ENCODE data around the gene DNAJB7.
"Not testable (repeated sequence)": the region's sequence is repeated elsewhere in the genome, so short reads cannot be mapped to it uniquely, and the experiment has no call there.

The DNAJB7 gene

DNA sequence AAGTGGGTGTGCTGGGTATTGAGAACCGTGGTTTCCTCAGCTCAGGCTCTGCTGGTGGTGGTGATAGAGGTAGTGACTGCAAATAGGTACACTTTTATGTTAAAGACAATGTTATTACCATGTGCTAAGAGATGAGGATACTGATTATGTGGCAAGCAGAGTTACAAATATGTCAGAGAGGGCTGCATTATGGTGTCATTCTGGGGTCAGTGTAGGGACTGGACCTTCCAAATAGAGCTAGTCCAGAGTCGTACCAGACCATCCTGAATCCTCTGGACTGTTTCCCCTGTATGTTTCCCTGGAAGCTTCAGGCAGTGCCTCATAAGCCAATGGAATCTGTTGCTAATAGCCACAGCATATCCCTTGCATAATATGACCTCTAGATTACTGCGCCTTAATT lies at the start of gene DNAJB7:
Gene DNAJB7 (minus strand): TSS at position 101 of the 400 bp plus-strand sequence. CDS start 119 bp downstream, outside the sequence.
- no peak for DNase-seq (ENCODE audit: low read depth)

DNA sequence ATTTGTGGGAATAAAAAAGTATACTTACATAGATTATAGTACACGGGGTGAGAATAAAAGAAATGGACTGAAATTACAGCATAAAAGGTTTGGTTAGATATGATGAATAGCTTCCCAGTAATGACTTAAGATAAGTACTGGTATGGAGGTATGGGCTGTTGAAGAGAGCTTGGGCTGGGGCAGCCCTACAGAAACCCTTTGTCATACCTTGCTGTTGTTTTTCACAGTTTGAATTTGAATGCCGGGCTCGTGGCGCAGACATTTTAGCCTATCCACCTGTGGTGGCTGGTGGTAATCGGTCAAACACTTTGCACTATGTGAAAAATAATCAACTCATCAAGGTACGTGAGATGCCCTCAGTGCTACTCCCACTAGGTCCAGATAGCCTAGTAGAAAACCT lies 47.0 kb upstream of the DNAJB7 start:
- no peak for DNase-seq (ENCODE audit: low read depth)

DNA sequence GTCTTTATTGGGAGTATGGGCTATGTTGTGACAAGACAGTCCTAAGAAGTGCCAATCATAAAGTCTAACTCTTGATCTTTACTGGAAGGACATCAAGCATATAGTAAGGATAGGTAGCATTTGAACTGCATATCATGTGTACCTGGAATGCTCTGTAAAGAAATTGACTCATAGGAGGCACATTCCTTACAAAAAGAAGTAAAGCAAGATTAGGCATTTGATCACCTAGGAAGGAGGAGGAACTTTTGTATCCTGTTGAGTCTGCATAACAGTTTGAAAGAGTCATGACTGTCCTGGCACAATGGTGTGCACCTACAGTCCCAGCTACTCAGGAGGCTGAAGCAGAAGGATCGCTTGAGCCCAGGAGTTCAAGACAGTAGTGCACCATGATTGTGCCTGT lies 42.2 kb upstream of the DNAJB7 start:
- DNase-seq (ENCODE audit: low read depth): no peak

DNA sequence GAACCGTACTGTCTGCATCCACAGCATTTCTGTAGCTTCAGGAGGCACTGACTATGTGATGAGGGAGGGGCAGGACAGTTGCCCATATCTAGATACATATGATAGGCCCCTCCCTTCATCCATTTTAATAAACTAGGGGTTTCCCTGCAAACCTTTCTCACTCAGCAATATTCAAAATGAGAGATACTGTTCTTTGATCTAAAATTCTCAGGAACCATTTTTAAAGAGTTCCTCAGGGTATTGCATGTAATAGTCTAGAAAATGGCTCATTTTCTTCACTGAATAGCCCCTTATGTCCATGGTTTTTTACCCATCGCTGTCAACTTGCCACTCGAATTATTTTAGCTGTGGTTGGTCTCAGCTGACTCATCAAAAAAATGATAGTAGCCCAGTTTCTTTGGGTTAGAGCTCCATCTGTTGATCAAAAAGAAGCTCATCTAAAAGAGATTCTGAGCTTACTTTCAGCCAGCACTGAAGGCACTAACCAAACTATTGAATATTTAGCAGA lies 37.0 kb upstream of the DNAJB7 start:
- DNase-seq (ENCODE audit: low read depth): no peak

- DNase-seq (ENCODE audit: low read depth): no peak
Measured at GRCh38 chr22:40894417-40894816, 32.5 kb upstream of the DNAJB7 start.

- no peak for DNase-seq (ENCODE audit: low read depth)
Measured at GRCh38 chr22:40890881-40891280, 29.0 kb upstream of the DNAJB7 start.

DNA sequence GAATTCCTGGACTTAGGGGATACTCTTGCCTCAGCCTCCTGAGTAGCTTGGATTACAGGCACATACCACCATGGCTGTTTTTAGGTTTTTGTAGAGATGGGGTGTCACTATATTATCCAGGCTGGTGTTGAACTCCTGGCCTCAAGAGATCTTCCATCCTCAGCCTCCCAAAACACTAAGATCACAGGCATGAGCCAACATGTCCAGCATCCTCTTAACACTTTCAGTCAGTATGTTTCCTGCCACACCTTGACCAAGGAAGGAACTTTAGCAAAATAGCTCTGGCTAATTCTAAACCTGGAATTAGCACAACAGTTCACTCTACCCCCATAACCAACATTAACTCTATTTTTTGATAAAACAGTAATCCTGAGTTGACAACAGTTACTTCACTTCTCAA lies 27.2 kb upstream of the DNAJB7 start:
- DNase-seq (ENCODE audit: low read depth): no peak

DNA sequence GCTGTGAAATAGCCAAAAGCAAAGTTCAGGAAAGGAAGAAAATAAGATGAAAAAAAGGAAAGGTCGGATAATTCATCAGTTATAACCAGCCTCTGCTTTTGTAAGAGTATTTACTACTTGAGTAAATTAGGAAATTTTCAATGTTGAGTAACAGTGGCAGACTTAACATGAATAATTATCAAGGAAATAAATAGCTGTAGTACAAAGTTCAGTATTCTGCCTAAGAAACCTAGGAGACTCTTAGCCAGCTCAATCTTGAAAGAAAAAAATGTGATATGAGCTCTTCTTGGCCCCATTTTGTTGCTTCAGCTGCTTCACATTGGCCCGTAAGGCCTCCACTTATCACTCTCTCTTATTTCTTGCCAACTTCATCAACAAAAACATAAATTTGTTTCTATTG lies 17.0 kb upstream of the DNAJB7 start:
- no peak for DNase-seq (ENCODE audit: low read depth)

DNA sequence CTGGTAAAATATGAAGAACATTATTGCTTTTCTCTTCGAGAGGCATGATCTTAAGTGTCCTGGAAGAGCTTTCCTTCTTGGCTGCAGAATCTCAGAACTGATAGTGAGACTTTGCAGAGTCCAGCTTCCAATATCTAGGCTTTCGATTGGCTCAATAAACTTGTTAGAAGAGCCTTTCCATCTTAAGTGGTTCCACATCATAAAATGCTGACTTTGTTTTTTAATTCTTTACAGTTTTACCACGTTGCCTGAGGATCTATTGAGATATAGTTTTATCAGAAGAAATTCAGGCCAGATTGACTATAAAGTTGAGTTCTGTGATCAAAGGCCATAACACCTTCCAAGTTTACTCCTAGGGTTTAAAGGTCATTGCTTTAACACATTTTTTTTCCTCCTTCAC lies 15.6 kb upstream of the DNAJB7 start:
- DNase-seq (ENCODE audit: low read depth): no peak

GRCh38 chr22:40876907-40877306 lies 15.0 kb upstream of the DNAJB7 start:
- no peak for DNase-seq (ENCODE audit: low read depth)

DNA sequence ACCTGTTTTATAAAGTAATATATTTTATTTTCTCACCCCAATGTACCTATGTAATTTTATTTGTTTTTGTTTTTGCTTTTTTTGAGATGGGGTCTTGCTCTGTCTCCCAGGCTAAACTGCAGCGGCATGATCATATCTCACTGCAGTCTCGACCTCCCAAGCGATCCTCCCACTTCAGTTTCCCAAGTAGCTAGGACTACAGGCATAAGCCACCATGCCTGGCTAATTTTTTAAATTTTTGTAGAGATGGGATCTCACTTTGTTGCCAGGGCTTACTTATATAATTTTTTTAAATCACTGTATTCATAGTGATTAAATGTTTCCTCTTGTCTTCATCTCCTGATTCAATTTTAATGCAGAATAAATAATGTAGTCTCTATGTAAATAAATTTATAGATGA lies 13.2 kb upstream of the DNAJB7 start:
- DNase-seq (ENCODE audit: low read depth): no peak

DNA sequence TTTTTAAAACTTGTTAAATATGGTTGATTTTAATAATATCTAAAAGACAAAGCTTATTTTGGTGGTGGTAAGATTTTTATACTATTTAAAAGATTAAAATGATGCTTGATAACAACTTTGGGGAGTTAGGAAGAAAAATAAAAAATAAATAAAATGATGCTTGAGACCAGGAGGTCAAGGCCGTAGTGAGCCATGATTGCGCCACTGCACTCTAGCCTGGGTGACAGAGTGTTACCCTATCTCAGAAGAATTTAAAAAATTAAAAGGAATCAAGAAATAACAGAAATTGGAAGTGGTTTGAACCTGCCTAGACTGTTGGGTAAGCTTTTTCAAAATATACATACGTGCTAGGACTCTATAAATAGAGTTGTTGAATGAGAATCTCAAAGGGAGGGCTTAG lies 12.1 kb upstream of the DNAJB7 start:
- DNase-seq (ENCODE audit: low read depth): no peak

DNA sequence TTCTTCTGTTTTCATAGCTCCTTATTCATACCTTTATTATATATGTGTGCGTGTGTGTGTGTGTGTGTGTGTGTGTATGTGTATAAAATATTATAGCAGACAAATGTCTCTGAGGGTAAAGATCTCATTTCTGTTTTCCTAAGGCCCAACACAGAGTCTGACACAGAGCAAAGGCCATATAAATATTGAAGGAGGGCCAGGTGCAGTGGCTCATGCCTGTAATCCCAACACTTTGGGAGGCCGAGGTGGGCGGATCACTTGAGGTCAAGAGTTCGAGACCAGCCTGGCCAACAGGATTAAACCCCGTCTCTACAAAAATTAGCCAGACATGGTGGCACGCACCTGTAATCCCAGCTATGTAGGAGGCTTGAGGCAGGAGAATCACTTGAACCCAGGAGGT lies 6.5 kb upstream of the DNAJB7 start:
- DNase-seq (ENCODE audit: low read depth): not testable (repeated sequence)

DNA sequence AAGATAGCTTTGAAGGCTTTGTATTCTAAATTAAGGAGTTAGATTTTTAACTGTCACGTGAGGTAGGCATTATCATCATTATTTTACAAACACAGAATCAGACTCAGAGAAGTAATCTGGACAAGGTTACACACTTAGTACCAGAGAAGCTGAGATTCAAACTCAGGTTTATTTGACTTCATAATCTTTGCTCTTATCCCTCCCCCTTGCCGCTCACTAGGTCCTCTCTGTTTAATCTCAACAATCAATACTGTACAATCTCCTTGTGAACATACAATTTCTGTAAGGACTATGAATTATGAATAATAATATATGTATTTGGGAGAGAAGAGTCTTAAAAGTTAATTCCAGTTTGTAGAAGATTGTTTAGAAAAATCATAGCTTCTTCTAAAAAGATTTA lies 5.2 kb upstream of the DNAJB7 start:
- DNase-seq (ENCODE audit: low read depth): no peak

DNA sequence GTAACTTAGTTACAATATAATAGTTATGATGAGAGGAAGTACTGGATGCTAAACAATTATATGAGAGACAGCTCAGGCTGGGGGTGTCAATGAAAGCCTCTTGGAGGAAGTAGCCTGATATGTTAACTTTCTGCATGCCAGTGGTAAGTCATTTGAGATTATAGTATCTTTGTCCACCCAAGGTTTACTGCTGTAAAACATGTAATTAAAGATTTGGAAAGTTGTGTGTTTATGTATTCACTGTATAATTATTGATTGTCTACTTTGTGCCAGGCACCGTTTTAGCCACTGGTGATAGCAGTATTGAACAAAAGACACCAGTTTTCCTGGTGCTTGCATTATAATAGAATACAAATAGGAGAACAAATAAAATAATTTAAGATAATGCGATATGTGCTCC lies 624 bp upstream of the DNAJB7 start:
- DNase-seq (ENCODE audit: low read depth): no peak

- DNase-seq (ENCODE audit: low read depth): no peak
Measured at GRCh38 chr22:40857309-40857855, 4.5 kb downstream of the DNAJB7 start.

GRCh38 chr22:40856513-40857308 lies 5.2 kb downstream of the DNAJB7 start, which contains the start of the genes ST13 and XPNPEP3:
ST13 (minus strand) TSS chr22:40856639; CDS start chr22:40856540, 99 bp downstream.
XPNPEP3 (plus strand) TSS chr22:40857148; CDS start chr22:40857182, 34 bp downstream.
- peak; percentile 97 for DNase-seq (ENCODE audit: low read depth)

GRCh38 chr22:40855979-40856512 lies 5.9 kb downstream of the DNAJB7 start:
- DNase-seq (ENCODE audit: low read depth): no peak

DNA sequence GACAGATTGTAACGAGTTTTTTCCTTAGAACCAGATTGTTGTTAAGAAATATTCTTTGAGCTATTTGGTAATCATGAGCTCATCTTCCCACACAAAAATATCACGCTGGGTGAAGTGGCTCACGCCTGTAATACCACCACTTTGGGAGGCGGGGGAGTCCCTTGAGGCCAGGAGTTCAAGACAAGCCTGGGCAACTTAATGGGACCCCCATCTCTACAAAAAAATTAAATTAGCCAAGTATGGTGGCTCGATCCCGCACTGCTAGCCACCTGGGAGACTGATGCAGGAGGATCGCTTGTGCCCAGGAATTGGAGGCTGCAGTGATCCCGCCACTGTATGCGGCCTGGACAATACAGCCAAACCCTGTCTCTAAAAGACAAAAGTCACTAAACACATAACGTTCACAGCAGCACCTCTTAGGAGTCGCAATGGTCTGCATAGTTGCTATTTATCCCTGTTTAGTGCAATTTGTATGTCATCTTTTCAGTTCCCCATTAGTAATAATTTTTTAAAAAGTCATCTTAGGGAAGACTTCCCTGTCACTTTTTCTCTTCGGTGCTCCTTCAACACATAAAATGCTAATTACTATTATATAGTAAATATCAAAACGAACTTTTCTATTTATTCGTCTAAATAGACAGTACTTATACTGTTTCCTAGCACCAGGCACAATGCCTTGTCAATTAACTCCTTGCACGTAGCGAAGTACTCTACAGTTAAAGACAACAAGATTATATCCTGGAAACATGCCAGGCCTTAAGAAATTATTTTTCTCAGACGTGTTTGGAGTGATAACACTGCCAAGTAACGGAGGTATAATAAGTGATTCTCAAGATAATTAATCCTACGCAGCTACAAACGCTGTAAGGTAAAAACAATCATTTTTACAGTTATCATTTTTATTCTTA lies 6.6 kb downstream of the DNAJB7 start:
- no peak for DNase-seq (ENCODE audit: low read depth)

GRCh38 chr22:40853961-40854360 lies 8.0 kb downstream of the DNAJB7 start:
- no peak for DNase-seq (ENCODE audit: low read depth)

DNA sequence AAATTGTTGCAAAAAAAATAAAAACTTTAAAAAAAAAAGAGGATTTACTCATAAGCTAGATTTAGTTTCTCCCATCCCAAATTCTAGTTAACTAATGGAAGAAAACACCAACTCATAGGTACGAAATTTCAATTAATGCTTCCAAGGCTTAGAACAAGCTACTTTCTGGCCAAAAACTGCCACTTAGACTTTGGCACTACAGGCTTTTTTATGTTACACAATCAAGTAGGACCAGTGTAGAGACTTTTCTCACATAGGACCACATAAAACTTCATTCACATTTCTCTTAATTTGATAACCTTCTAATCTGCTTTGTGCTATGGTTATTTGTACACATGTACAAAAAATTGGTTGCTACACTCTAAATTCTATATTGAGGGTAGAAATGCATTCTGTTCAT lies 8.6 kb downstream of the DNAJB7 start:
- DNase-seq (ENCODE audit: low read depth): no peak

- not testable (repeated sequence) for DNase-seq (ENCODE audit: low read depth)
Measured at GRCh38 chr22:40845816-40846215, 16.1 kb downstream of the DNAJB7 start.

Data from stimulated activated CD8-positive, alpha-beta memory T cell treated with anti-CD3 and anti-CD28 coated beads, Interleukin-4, amount 100 ng/mL, for 24 hours (primary cell).